Breast epithelium (tissue), 4 donors: ENCODE measurements around the gene GLIS2. TPM values are rescaled to one million over a fixed set of nuclear protein-coding genes. Genes with fewer than 3 reads are reported as not detected.

Source experiments
- DNase-seq, 2 donors: peaks; one replicate each; pipeline ENCODE4 v3.0.0-alpha.2; 2019; ENCODE audit warnings: low spot score in 2 of 2
- H3K27ac ChIP-seq, 2 donors: fragments of 200-600 bp; sonication (generic) in 1 of 2; one replicate each; pipeline ENCODE4 v1.5.1; 2016 to 2019; ENCODE audit warnings: mild to moderate bottlenecking in 1 of 2
- H3K27me3 ChIP-seq, 2 donors: fragments of 200-600 bp; sonication (generic) in 1 of 2; one replicate each; pipeline versions ENCODE4 v1.5.1 to v1.6.0; 2017 to 2019; ENCODE audit warnings: control low read depth in 1 of 2, mild to moderate bottlenecking in 1 of 2
- H3K36me3 ChIP-seq: fragments of 200-600 bp; one replicate; pipeline ENCODE4 v1.5.1; 2019
- H3K4me1 ChIP-seq, 2 donors: fragments of 200-600 bp; sonication (generic); one replicate each; pipeline ENCODE4 v1.5.1; 2016 to 2019; ENCODE audit warnings: control low read depth in 1 of 2
- H3K4me3 ChIP-seq, 3 donors: fragments of 200-600 bp; sonication (generic); 1 replicate in 2 of 3; 2 replicates in 1 of 3; pipeline ENCODE4 v1.5.1; 2016 to 2019; ENCODE audit warnings: mild to moderate bottlenecking in 3 of 3, moderate library complexity in 2 of 3
- H3K9me3 ChIP-seq, 2 donors: fragments of 200-600 bp; sonication (generic) in 1 of 2; one replicate each; pipeline ENCODE4 v1.5.1; 2016 to 2019; ENCODE audit warnings: control low read depth in 1 of 2
- CTCF ChIP-seq, 3 donors: fragments of 450-650 bp; IDR thresholded peaks; one replicate each; pipeline ENCODE4 v1.5.1; 2016 to 2017; ENCODE audit warnings: antibody characterized with exemption in 3 of 3, mild to moderate bottlenecking in 3 of 3, moderate library complexity in 3 of 3
- POLR2A ChIP-seq: fragments of 450-650 bp; IDR thresholded peaks from one replicate; pipeline ENCODE4 v1.6.1; 2016; ENCODE audit warnings: antibody characterized with exemption, mild to moderate bottlenecking, moderate library complexity
- POLR2AphosphoS5 ChIP-seq, 3 donors: sonication (generic); formaldehyde crosslinking; IDR thresholded peaks; one replicate each; pipeline ENCODE4 v1.6.1; 2017; ENCODE audit warnings: antibody characterized with exemption in 3 of 3
- intact Hi-C: fragments of 100-400 bp; cut with DNase I; formaldehyde crosslinking; loops from one replicate; pipeline ENCODE4 v1.15.1; 2023; ENCODE audit warnings: low total_unique reads
- total RNA-seq, 3 donors: library from RNA; depleted of rRNA; stranded (reverse); fragments of >200 nt; gene quantifications; one replicate each; pipeline ENCODE4 v1.1.0, GENCODE V29; 2016

The GLIS2 gene
- total RNA-seq, 3 donors from 2014 or later, result 0.96 to 3.9 (median 1.5) TPM

- H3K36me3 ChIP-seq, result no peaks in the 10 kb centered on the region
- intact Hi-C loops, result loop anchor here (10.0 kb wide), 1 partner anchor 51 kb away; the partner anchor contains the start of gene TFAP4
- DNase-seq, result no peak
- no peaks in the 10 kb centered on the region for H3K9me3 ChIP-seq
- peak overlapping the region; percentile 88 to 97 for H3K27ac ChIP-seq
- TF ChIP-seq POLR2A, result no peak
- no peaks in the 10 kb centered on the region for H3K27me3 ChIP-seq
- H3K4me3 ChIP-seq, result no peak overlapping the region
- peaks cover 19 to 46% of the 10 kb centered on the region in 2 donors for H3K4me1 ChIP-seq
Observed at GRCh38 chr16:4325253-4325758, 9.4 kb downstream of the GLIS2 start.

GRCh38 chr16:4327386-4328045, 11.6 kb downstream of the GLIS2 start:
- DNase-seq, result no peak
- Histone ChIP-seq H3K27me3 (no peaks in the 10 kb centered on the region), H3K36me3 (no peaks in the 10 kb centered on the region), H3K9me3 (no peaks in the 10 kb centered on the region), H3K4me1 (peaks cover 18 to 37% of the 10 kb centered on the region in 2 donors), H3K27ac (peak overlapping the region; percentile 88 to 96), H3K4me3 (peak overlapping the region; percentile 45 to 70 (median 63))
- TF ChIP-seq CTCF (IDR thresholded peaks at IDR 0.05) (no peak), POLR2A (no peak), POLR2AphosphoS5 (IDR thresholded peaks at IDR 0.05) (no peak)
- intact Hi-C loops, result loop anchor here (10.0 kb wide), 1 partner anchor 53 kb away; the partner anchor contains the start of gene TFAP4

- intact Hi-C loops, result loop anchor here (10.0 kb wide), 1 partner anchor 53 kb away; the partner anchor contains the start of gene TFAP4
- DNase-seq, result peak; percentile 76 to 84
Observed at GRCh38 chr16:4328046-4328781, 12.3 kb downstream of the GLIS2 start.

GRCh38 chr16:4328782-4329775, 13.2 kb downstream of the GLIS2 start:
- Histone ChIP-seq H3K27me3 (no peaks in the 10 kb centered on the region), H3K36me3 (no peaks in the 10 kb centered on the region), H3K4me1 (peaks cover 14 to 27% of the 10 kb centered on the region in 2 donors), H3K9me3 (no peaks in the 10 kb centered on the region), H3K27ac (peak overlapping the region; percentile 88 to 96), H3K4me3 (peak overlapping the region in 1 of 3 donors; percentile 70)
- intact Hi-C loops, result loop anchor here (10.0 kb wide), 1 partner anchor 54 kb away; the partner anchor contains the start of gene TFAP4
- DNase-seq, result no peak
- TF ChIP-seq POLR2A, result no peak
- no peak for TF ChIP-seq CTCF (IDR thresholded peaks at IDR 0.05)
- TF ChIP-seq POLR2AphosphoS5 (IDR thresholded peaks at IDR 0.05), result no peak

More at GRCh38 chr16:4328046-4328781, 12.3 kb downstream of the GLIS2 start:
- no peaks in the 10 kb centered on the region for H3K36me3 ChIP-seq
- H3K4me3 ChIP-seq, result peak overlapping the region; percentile 45 to 70 (median 63)
- H3K27ac ChIP-seq, result peak overlapping the region; percentile 88 to 96
- TF ChIP-seq CTCF (IDR thresholded peaks at IDR 0.05), result peak; percentile 39 to 69 (median 60)
- peak in 1 of 3 donors; percentile 43 for TF ChIP-seq POLR2AphosphoS5 (IDR thresholded peaks at IDR 0.05)
- no peak for TF ChIP-seq POLR2A
- no peaks in the 10 kb centered on the region for H3K9me3 ChIP-seq
- no peaks in the 10 kb centered on the region for H3K27me3 ChIP-seq
- peaks cover 18 to 36% of the 10 kb centered on the region in 2 donors for H3K4me1 ChIP-seq
